Measurements from ENCODE around the gene SEC31B. TPM values are rescaled to one million over a fixed set of nuclear protein-coding genes. Genes with fewer than 3 reads are reported as not detected.
A peak's percentile ranks its signal among the peaks of the same experiment; 100 is the strongest.

The SEC31B gene
- total RNA-seq, 1 donor from 2014 or later = 1.6 TPM

- TF ChIP-seq, protein P1, sequence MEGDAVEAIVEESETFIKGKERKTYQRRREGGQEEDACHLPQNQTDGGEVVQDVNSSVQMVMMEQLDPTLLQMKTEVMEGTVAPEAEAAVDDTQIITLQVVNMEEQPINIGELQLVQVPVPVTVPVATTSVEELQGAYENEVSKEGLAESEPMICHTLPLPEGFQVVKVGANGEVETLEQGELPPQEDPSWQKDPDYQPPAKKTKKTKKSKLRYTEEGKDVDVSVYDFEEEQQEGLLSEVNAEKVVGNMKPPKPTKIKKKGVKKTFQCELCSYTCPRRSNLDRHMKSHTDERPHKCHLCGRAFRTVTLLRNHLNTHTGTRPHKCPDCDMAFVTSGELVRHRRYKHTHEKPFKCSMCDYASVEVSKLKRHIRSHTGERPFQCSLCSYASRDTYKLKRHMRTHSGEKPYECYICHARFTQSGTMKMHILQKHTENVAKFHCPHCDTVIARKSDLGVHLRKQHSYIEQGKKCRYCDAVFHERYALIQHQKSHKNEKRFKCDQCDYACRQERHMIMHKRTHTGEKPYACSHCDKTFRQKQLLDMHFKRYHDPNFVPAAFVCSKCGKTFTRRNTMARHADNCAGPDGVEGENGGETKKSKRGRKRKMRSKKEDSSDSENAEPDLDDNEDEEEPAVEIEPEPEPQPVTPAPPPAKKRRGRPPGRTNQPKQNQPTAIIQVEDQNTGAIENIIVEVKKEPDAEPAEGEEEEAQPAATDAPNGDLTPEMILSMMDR (IDR thresholded peaks at IDR 0.05; ENCODE audit: insufficient read depth, low read length, severe bottlenecking) = no peak
- Histone ChIP-seq H3K4me3 (ENCODE audit: low read depth, low read length) (no peak overlapping the region), H3K27me3 (ENCODE audit: control insufficient read depth, insufficient read depth, low read length) (peaks cover 27% of the 10 kb centered on the region), H3K36me3 (ENCODE audit: control insufficient read depth, insufficient read depth, low read length) (no peaks in the 10 kb centered on the region)
- FAIRE-seq (peak; percentile 80), DNase-seq (ENCODE audit: low read depth) (no peak)
Measured at GRCh38 chr10:100565206-100565985, 45.7 kb upstream of the SEC31B start.

DNA sequence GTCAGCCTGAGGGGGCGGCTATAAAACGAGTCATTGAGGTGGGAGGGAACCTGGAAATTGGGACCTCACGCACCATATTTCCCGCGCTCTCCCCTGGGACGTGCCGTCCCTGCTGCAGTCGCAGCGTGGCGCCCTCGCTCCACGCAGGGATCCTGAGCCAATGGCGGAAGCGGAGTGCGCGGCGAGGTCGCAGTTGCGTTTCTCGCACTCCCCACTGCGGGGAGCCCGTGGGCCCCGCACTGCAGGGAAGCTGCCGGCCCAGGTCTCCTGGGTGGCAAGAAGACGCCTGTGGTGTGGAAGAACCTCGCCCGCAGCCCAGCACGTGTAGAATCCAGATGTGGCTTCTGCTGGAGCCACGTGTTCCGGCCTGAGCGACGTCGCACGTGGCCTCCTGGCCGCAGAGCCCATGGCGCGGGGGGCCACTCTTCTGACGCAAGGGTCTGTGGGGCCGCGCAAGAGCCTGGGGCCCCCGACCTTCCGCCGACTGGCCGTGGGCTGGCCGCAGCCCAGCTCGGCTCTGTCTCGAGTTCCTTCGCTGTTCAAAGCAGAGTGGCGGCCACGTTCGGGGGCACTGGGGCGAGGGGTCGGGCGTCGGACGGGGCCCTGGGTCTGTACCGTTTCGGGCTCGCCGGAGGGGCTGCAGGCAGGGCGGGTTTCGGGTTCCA lies 42.5 kb upstream of the SEC31B start:
- no peaks in the 10 kb centered on the region for H3K36me3 ChIP-seq (ENCODE audit: control insufficient read depth, insufficient read depth, low read length)
- FAIRE-seq (peak; percentile 47), DNase-seq (ENCODE audit: low read depth) (peak; percentile 53)
- TF ChIP-seq, protein P1 (IDR thresholded peaks at IDR 0.05; ENCODE audit: insufficient read depth, low read length, severe bottlenecking) = peak; percentile 99
- peaks cover 9% of the 10 kb centered on the region for H3K27me3 ChIP-seq (ENCODE audit: control insufficient read depth, insufficient read depth, low read length)
- H3K4me3 ChIP-seq (ENCODE audit: low read depth, low read length) = no peak overlapping the region

DNA sequence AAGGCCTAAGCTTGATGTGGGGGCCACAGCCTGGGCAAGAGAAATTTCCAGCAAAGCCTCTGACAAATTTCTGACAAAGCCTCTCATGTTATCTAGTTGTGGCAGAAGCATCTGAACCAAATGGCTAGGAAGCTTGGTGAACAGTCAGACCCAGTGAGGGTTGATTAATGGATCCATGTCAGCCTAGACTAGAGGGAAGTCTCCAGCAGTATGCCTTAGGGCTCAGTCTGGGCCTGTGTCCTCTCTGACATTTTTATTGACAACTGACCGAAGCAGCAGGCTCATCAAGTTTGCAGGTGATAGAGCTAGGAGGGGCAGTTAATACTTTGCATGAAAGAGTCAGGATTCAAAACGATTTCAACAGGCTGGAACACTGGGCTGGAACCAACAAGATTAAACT lies 41.3 kb upstream of the SEC31B start:
- FAIRE-seq (no peak), DNase-seq (ENCODE audit: low read depth) (no peak)
- H3K27me3 ChIP-seq (ENCODE audit: control insufficient read depth, insufficient read depth, low read length) = peaks cover 6% of the 10 kb centered on the region
- TF ChIP-seq, protein P1 (IDR thresholded peaks at IDR 0.05; ENCODE audit: insufficient read depth, low read length, severe bottlenecking) = no peak
- no peak overlapping the region for H3K4me3 ChIP-seq (ENCODE audit: low read depth, low read length)
- no peaks in the 10 kb centered on the region for H3K36me3 ChIP-seq (ENCODE audit: control insufficient read depth, insufficient read depth, low read length)

- peak; percentile 7 for FAIRE-seq
- Histone ChIP-seq H3K27me3 (ENCODE audit: control insufficient read depth, insufficient read depth, low read length) (peaks cover 6% of the 10 kb centered on the region), H3K4me3 (ENCODE audit: low read depth, low read length) (no peak overlapping the region), H3K36me3 (ENCODE audit: control insufficient read depth, insufficient read depth, low read length) (no peaks in the 10 kb centered on the region)
- TF ChIP-seq, protein P1 (IDR thresholded peaks at IDR 0.05; ENCODE audit: insufficient read depth, low read length, severe bottlenecking) = no peak
- DNase-seq (ENCODE audit: low read depth) = no peak
Measured at GRCh38 chr10:100560248-100560647, 40.6 kb upstream of the SEC31B start.

- TF ChIP-seq, protein P1 (IDR thresholded peaks at IDR 0.05; ENCODE audit: insufficient read depth, low read length, severe bottlenecking) = no peak
- no peak for DNase-seq (ENCODE audit: low read depth)
- Histone ChIP-seq H3K27me3 (ENCODE audit: control insufficient read depth, insufficient read depth, low read length) (no peaks in the 10 kb centered on the region), H3K36me3 (ENCODE audit: control insufficient read depth, insufficient read depth, low read length) (no peaks in the 10 kb centered on the region), H3K4me3 (ENCODE audit: low read depth, low read length) (no peak overlapping the region)
- FAIRE-seq = no peak
Measured at GRCh38 chr10:100554902-100555301, 35.2 kb upstream of the SEC31B start.
